GM19467 (cell line): ENCODE data around the gene CUEDC1.

Source experiments
- ATAC-seq: cut with Tn5 transposase; IDR thresholded peaks from one replicate; pipeline ENCODE4 v1.9.1; 2021; ENCODE audit warnings: mild to moderate bottlenecking, moderate library complexity; ENCODE audit not compliant: unreplicated experiment

CUEDC1 gene

DNA sequence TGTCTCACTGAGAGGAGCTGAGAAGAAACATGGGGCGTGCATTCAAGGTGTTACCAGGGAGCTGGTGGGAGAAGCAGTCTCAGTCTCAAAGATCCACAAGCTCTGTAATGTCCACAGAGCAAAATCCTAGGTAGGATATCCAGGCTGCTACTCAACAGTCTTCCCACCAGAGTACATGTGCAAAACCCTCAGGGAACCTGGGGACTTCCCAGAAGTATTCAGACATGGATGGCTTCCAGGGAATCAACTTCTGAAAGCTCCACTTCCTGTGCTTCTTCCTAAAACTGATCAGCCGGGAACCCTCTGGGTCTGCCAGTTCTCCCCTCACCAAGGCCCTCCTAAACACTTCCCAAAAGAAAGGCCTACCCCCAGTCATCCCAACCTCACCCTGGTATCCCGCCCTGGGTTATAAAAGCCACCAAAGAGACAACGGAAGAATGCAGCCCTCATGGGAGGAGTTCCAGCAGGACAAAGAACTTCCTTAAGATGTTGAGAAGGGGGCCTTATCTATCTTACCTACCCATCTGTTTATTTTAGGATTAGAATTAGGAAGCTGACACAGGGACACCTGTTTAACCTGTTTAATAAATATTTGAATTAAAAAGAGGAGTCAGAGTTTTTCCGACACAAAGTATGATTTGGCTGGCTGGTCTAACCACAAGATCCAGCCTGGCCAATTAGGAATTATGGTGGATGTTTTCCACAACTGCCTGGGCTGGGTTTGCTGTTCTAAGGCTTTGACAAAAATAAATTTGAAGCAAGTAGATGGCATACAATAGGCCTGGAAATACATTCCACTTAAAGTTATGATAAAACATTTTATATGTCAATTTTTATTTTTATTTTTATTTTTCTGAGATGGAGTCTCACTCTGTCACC is 37.0 kb downstream of the CUEDC1 start:
- ATAC-seq: no peak

DNA sequence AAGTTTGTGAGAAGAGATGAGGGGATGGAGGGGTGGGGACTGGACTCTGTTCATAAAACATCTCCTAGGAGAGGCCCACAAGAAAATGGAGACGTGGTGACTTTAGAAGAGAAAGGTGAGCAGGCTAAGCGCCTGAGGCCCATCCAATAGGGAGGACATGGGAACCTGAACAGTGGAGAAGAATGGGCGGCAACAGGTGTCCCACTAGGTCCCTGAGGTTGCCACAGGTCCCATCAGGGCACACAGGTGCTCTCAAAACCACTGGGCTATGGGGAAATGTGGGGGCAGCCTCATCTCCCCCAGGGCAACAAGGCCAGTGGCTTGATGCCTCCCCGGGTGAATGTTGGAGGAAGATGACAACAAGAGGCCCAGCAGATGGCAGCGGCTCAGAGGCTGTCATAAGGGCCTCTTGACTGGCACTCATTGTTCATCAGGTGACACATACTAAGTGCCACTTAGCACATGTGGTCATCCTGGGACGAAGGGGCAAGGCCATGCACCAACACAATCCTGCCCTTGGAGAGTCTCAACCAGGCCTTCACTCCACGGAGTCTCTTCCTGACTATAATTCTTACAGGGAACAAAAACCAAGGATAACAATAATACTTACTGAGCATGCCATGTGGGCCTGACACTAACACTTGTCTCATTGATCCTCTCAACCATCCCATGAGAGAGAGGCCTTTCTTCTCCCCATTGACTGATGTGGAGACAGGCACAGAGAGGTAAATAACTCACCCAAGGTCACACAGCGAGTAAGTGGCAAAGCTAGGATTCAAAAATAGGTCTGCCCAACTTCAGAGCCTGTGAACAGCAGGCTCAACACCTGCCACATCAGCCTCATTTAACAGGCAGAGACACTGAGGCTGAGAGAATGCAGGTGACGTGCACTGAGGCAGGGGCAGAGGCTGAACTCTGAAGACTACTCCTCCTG is 38.0 kb downstream of the CUEDC1 start:
- ATAC-seq: no peak

DNA sequence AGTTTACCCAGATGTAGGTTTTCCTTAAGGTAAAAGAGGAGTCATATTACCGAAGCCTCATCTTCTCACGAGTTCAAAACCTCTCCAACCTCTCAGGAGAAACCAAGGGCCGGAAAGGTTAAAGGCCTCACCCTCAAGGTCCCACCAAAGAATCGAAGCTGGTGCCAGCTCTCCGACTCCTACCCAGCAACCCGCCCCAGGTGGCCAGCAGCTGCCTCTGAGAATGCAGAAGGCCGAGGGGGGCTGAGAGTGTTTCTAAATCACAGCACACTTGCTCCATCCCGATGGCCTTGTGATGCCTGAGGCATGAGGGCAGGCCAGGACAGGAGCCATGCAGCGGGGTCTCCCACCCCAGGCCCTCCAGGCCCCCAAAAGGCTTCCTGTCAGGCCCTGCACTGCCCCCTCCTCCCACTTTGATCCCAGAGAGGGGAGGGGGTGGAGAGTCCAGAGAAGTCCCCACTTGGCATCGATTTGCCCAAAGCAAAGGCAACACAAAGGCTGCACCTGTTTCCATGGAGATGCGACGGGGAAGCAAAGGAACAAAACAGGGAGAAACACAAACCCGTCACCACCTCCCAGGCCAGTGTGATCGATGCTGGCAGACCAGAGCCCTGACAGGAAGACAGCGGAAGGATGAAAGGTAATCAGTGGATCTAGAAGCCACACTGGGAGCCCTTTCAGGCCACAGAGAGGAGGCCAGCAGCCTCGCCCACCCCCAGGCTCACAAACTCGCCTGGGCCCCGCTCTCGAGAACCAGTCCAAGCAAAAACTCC is 39.0 kb downstream of the CUEDC1 start:
- no peak for ATAC-seq

DNA sequence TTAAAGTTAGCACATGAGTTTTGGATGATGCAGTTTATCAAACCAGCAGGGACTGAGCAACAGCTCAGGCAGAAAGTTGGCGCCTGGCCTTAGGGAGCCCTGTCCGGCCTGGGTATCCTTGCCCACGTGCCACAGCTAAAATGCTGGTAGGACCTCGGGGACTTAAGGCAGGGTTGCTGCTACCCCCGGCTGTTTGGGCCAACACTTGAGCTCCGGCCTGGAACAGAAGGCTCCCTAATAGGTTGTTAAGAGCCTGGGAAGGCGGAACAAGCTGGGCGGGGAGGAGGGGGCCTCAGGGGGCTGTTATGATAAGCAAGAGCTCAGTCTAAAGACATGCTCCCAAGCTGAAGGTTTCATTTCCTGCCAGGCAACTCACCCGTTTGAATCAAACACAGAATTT is 39.7 kb downstream of the CUEDC1 start:
- no peak for ATAC-seq

DNA sequence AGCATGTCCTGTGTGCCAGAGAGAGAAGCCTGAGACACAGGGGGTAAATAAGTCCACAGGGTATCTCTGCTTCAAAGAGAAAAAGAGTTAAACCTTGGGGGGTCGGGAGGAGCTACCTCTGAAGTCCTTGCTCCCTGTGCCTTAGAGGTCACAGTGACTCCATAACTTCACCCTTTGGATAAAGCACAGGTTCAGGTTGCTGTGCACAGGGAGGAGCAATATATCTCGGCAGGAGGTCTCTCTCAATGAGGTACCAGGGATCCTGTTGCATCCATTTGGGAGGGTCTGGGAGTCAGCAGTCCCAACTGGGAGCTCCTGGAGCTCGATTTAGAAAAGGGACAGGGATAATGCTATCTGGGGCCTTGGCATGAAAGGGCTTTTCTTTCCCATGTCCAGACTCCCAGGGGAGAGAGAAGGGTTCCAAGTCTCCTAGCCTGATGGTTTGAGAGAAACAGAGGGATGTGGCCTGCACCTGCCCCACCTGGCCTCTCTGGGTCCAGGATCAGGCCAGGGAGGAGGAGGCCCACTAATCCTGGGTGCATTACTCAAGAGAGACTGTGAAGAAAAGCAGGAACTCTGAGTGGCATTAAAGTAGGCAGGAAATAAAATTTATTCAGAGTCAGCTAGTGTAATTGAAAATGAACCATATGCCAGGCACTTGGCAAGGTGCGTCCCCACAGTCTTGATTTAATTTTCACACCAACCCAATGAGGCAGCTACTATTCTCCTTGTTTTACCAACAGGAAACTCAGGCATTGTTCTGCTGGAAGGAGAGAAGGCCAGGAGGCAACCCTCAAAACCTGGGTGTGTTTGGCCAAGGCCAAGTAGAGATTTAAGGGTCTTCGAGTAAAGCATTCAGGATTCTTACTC is 40.7 kb downstream of the CUEDC1 start:
- ATAC-seq: no peak

DNA sequence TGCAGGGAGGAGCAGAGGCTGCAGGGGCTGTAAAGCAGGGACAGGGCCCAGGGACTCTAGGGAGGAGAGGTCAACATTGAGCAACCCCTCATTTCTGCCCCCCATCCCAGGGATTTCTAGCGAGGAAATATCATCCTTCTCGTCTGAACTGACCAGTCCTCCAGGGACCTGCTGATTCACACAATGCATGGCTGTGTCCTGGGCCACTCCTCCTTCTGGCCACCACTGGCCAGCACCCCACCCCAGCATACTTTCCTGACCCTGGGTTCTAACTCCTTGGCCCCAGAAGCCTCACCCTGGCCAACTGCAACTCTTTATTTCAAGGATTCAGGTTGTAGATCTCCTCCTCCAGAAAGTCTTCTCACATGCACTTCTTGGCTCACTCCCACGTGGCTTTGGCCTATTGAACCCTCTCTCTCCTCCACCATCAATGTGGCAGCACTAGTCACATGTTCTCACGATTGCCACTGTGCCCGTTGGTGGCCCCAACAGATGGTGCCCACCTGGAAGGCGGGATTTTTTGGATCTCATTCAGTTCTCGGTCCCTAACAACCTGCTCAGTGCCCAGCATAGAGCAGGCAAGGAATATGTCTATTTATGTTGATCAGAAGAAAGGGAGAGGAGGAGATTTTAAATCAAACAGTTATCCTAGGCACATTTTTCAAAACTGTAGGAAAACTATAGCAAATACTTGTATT is 41.5 kb downstream of the CUEDC1 start:
- no peak for ATAC-seq

DNA sequence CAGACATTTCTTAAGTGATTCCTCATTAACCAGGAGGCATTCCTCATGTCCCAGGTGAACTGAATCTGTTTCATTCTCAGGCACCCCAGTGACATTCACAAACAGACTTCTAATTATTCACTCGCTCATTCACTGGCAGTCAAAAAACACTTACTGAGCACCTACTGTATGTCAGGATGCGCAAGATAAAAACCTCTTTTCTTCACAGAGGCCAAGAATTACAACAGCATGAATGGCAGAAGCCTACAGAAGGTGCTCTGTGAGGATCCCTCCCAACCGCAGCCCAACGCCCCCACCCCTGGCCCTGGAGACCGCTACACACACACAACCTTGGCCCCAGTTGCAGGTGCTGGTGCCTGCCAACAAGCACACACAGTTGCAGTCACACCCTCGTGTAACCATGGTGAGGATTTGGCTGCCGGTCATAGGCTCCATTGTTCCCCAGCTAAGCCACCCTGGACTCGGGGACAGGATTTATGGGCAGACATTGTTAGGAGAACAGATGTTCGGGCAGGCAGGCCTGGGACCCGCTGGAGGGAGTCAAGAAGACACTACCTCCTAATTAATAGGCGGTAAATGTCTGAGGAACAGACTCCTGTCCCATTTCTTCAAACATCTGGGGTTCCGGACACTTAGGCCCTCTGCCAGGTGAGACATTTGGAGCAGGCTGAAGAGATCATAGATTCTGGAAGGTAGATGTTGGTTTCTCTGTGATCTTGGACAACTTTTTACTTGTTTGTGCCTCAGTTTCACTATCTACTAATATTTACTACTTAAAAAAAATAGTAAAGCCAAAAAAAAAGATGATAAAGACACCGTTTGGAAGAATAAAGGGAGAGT is 43.2 kb downstream of the CUEDC1 start:
- ATAC-seq: no peak

DNA sequence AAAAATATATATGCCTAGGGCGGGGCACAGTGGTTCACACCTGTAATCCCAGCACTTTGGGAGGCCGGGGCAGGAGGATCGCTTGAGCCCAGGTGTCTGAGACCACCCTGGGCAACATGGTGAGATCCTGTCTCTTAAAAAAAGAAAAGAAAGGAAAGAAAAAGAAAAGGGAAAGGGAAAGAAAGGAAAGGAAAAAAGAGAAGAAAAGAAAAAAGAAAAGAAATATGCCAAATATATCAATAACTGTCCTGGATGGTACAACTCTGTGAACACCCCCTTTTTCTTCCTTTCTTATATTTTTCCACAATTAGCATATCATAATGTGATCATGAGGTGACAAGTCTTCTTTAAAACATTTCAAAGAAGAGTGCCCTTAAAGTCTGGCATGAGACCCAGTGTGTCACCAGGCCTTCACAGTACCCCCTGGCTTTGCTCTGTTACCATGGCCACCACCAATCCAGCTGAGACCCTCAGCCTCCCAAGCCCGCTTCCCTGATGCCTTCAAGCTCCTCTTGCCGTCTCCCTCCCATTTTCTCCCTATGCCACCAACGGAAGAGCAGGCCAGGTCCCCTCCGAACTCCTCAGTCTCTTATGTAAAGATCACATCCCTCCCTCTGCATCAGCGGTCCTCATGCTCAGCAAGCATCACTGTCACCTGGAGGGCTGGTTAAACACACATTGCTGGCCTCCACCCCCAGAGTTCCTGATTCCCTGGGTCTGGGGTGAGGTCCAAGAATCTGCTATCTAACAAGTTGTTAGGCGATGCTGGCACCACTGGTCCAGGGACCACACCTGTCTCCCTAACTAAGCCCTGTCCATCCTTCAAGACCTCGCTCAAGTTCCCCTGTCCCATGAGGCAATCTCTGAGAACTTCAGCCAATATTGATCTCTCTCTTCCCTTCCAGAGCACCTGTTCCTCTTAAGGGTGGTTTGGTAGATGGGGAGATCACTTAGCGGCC is 44.5 kb downstream of the CUEDC1 start:
- ATAC-seq: no peak

DNA sequence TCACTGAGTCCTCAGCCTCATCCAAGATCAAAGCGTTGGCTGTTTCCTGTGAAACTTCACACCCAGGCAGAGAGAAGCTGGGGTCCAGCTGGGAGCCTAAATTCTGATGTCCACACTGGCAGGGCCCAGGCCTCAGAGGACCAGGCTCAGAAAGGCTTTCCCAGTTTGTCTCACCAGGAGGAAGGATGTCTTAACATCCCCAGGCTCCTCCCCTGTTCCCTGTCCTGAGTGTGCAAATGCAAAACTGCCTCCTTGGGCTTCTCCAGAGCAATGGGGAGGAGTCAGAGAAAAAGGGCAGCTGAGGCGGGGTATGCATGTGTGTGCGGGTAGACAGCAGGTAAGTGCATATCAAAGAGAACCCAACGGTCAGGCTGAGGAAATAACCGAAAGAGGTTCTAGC is 45.7 kb downstream of the CUEDC1 start:
- no peak for ATAC-seq

DNA sequence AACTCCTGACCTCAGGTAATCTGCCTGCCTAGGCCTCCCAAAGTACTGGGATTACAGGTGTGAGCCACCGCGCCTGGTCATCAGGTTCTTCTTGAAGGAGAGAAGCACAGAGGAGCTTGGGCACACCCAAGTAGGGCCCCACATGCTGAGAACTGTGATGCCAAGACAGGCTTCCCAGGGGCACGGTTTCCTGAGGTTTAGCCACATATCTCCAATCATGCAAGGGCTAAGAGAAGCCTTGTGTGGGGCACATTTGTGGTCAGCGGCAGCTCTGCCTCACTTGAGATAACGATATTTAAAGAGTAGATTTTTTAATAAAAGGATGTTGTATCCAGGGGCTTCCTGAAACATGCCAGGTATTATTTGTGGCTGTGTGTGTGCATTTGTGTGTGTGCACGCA is 46.9 kb downstream of the CUEDC1 start:
- ATAC-seq: no peak

DNA sequence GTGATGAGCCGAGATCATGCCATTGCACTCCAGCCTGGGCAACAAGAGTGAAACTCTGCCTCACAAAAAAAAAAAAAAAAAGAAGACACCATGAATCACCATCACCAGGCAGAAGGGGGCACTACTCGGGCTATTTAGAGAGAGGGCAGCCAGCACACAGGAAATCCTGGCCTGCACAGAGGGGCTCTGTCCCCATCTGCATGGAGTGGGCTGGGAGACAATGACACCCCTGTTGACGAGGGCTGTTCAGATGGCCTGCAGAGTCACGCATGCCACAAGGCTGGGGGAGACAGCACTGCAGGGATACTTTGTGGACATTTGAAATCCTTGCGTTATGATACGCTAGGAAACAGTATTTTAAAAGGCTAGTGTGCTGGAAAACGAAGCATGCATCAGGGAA is 48.3 kb downstream of the CUEDC1 start:
- ATAC-seq: no peak

DNA sequence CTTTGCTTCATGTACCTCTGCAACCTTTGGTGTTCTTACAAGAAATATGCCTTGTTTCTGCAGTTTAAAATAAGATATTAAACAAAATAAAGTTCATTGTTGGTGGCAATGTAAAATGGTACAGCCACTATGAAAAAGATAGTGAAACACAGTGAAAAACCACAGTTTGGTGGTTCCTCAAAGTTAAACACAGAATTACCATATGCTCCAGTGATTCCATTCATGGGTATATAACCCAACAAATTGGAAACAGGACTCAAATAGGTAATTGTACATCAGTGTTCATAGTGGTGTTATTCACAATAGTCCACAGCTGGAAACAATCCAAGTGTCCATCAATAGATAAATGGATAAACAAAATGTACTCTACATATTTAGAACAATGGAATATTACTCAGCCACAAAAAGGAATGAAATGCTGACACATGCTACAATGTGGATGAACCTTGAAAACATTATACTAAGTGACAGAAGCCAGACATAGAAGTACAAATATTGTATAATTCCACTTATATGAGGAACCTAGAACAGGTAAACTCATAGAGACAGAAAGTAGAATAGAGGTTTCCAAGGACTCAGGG is 49.2 kb downstream of the CUEDC1 start:
- no peak for ATAC-seq

DNA sequence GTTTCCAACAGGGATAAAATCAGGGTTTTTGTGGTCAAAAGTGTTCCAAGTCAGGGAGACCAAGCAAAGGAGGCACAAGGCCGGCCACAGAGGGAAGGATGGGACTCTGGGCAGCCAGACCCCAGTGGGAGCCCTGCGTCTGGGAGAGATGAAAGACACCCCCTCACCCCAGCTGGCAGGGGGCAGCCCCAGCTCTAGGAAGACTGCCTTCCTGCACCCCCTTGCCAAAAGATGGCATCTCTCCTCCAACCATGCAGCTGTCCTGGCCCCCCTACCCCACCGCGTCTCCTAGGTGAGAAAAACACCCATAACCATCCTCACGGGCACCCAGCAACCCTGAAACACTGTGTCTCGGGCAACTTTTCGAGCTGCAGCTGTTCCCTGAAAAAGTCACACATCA is 51.3 kb downstream of the CUEDC1 start:
- ATAC-seq: no peak

DNA sequence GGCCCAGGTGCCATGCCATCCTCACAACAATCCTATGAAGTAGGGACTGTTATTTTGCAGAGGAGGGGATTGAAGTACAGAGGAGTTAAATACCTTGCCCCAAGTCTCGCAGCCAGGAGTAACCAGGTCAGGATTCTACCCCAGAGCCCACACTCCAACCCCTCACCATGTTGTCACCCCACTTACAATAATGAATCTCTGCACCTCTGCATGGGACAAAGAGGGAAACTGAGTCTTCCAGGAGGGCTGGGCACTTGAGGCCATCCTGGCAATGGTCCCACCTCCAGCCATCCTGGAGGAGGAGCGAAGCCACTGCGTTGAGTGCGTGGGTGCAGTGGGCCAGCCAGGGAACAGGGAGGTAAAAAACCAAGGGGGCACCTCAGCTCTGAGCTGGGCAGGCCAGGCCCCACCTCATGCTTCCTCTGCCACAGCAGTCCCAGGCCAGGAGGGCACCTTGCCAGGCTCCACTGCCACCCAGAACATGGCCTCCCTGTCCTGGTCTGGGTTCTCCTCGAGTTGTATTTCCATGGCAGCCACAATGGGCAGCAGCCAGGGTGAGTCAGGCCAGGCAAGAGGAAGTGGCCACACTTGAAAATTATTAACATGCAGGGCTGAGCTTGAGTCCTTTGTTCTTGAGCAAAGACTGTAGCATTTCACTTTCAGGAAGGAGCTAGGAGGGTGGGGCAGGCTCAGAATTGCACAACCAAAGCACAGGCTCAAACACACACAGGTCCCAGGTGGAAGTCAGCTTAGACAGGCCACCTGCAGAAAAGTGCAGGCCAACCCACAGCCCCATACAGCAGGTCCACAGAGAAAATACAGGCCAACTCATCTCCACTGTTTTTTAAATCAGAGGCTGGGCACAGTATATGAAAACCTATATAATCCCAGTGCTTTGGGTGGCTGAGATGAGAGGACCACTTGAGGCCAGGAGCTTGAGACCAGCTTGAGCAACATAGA is 52.1 kb downstream of the CUEDC1 start:
- peak; percentile 48 for ATAC-seq

DNA sequence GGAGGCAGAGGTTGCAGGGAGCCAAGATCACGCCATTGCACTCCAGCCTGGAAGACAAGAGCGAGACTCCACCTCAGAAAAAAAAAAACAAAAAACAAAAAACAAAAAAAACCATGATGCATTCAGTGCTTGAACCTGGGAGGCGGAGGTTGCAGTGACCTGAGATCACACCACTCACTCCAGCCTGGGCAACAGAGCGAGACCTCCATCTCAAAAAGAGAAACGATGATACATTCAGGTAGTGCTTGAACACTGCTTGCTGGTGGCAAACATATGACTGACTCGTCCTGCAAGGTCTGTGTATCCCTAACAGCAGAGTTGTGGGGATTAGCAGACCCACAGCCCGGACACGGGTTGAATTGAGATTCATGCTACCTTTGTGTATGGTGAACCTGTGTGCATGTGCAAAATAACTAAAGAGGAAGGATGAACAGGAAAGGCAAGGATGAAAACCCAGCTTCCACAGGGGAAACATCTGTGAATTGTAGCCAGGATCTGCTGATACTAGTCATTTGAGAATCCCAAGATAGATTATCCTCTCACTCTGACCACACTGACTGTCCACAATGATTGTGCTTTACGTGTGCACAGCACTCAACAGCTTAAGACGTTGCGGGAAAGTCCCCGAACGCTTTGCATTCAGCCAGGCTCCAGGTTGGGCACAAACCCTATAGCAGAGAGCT is 53.0 kb downstream of the CUEDC1 start:
- no peak for ATAC-seq
